ENCODE measurements around the gene KCNC4.

KCNC4 gene

DNA sequence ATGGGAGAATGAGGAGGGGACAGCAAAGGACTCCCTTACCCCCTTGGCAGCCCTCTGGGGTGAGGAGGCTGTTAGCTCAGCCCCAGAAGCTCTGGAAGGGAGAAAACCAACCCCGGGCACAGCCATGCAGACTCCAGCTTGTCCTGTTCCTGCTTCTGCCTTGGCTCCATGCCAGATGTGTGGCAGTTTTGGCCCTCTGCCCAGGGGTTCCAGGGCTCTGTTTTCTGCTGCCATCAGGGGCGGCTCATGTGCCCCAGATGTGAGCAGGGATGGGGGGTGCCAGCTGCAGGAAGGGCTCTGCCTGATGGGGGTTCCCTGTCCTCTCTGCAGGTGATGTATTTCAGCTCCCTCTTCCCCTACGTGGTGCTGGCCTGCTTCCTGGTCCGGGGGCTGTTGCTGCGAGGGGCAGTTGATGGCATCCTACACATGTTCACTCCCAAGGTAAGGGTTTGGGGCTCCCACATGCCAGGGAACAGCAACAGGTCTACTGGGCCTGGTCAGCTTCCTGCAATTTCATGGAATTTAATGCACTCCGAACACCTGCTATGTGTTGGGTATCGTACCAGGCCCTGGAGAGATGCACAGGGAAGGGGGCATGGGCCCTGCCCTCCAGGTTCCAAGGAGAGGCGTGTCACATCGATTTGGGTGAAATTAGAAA lies 33.7 kb upstream of the KCNC4 start:
- no peak overlapping the region for H3K4me3 ChIP-seq (replicated peaks; ENCODE audit: low read depth, low read length)
- TF ChIP-seq, protein P1, sequence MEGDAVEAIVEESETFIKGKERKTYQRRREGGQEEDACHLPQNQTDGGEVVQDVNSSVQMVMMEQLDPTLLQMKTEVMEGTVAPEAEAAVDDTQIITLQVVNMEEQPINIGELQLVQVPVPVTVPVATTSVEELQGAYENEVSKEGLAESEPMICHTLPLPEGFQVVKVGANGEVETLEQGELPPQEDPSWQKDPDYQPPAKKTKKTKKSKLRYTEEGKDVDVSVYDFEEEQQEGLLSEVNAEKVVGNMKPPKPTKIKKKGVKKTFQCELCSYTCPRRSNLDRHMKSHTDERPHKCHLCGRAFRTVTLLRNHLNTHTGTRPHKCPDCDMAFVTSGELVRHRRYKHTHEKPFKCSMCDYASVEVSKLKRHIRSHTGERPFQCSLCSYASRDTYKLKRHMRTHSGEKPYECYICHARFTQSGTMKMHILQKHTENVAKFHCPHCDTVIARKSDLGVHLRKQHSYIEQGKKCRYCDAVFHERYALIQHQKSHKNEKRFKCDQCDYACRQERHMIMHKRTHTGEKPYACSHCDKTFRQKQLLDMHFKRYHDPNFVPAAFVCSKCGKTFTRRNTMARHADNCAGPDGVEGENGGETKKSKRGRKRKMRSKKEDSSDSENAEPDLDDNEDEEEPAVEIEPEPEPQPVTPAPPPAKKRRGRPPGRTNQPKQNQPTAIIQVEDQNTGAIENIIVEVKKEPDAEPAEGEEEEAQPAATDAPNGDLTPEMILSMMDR (IDR thresholded peaks at IDR 0.05; ENCODE audit: low read length, missing control alignments): no peak
- DNase-seq (ENCODE audit: low read depth): no peak

DNA sequence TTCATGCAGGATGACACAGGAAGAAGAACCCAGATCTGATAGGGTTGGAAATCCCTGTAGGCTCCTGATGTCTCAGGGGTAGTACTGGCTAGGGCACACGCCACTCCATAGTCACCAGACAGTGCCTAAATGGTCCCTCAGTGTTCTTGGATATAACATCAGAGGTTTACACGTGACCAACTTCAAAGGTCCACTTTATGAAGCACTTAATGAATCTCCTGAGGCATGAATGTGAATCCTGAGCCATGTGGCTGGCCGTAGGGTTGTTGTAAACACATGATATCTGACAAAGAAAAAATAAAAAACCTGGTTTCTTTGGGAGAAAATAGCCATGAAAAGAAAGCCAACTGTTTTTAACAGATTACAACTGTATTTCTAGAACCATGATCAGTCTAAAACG lies 32.3 kb upstream of the KCNC4 start:
- TF ChIP-seq, protein P1 (IDR thresholded peaks at IDR 0.05; ENCODE audit: low read length, missing control alignments): no peak

GRCh38 chr1:110183642-110184167 lies 26.4 kb upstream of the KCNC4 start:
- TF ChIP-seq, protein P1 (IDR thresholded peaks at IDR 0.05; ENCODE audit: low read length, missing control alignments): no peak
- H3K4me3 ChIP-seq (replicated peaks; ENCODE audit: low read depth, low read length): no peak overlapping the region
- no peak for DNase-seq (ENCODE audit: low read depth)

More for the DNA sequence above, 32.3 kb upstream of the KCNC4 start:
- H3K4me3 ChIP-seq (replicated peaks; ENCODE audit: low read depth, low read length): no peak overlapping the region
- no peak for DNase-seq (ENCODE audit: low read depth)

DNA sequence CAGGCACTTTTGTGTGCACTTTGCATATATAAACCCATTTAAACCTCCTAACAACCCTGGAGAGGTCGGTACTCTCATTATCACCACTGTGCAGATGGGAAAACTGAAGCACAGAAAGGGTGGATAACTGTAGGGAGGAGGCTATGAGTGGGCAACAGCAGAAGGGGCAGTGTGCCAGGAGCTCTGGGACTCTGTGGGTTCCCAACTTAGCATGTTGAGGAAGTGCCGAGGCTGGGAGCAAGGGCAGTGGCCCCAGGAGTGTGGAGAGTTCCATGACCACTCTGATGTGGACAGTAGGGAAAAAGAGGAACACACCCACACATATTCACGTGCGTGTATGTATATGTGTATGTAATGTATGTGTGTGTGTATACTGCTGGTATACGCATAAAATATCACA lies 25.7 kb upstream of the KCNC4 start:
- DNase-seq (ENCODE audit: low read depth): no peak
- H3K4me3 ChIP-seq (replicated peaks; ENCODE audit: low read depth, low read length): no peak overlapping the region
- TF ChIP-seq, protein P1 (IDR thresholded peaks at IDR 0.05; ENCODE audit: low read length, missing control alignments): no peak

GRCh38 chr1:110185181-110185580 lies 24.9 kb upstream of the KCNC4 start:
- TF ChIP-seq, protein P1 (IDR thresholded peaks at IDR 0.05; ENCODE audit: low read length, missing control alignments): no peak
- H3K4me3 ChIP-seq (replicated peaks; ENCODE audit: low read depth, low read length): no peak overlapping the region
- no peak for DNase-seq (ENCODE audit: low read depth)

DNA sequence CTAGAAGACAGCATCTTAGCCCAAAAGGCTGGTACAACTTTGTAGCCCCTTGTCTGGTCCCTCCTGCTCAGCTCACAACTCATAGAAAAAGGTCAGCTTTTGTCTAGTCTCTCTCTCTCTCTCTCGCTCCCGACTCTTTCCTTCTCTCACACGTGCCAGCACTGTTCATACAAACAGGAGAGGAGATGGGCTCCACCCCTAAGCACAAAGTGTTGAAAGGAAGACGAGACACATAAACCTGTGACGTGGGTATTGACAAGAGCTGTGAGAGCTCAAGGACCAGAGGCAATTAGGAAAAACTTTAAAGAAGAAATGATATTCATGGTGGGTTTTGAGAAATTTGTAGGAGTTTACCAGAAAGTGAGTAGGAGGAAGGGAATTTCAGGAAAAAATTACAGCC lies 23.6 kb upstream of the KCNC4 start:
- TF ChIP-seq, protein P1 (IDR thresholded peaks at IDR 0.05; ENCODE audit: low read length, missing control alignments): no peak
- no peak for DNase-seq (ENCODE audit: low read depth)
- H3K4me3 ChIP-seq (replicated peaks; ENCODE audit: low read depth, low read length): no peak overlapping the region
